GM18867 (cell line): Measurements from ENCODE around the gene COL6A6.

ENCODE experiments used
- ATAC-seq: cut with Tn5 transposase; IDR thresholded peaks from one replicate; pipeline ENCODE4 v1.9.1; 2021; ENCODE audit warnings: mild to moderate bottlenecking, moderate library complexity; ENCODE audit not compliant: unreplicated experiment

The COL6A6 gene, protein sequence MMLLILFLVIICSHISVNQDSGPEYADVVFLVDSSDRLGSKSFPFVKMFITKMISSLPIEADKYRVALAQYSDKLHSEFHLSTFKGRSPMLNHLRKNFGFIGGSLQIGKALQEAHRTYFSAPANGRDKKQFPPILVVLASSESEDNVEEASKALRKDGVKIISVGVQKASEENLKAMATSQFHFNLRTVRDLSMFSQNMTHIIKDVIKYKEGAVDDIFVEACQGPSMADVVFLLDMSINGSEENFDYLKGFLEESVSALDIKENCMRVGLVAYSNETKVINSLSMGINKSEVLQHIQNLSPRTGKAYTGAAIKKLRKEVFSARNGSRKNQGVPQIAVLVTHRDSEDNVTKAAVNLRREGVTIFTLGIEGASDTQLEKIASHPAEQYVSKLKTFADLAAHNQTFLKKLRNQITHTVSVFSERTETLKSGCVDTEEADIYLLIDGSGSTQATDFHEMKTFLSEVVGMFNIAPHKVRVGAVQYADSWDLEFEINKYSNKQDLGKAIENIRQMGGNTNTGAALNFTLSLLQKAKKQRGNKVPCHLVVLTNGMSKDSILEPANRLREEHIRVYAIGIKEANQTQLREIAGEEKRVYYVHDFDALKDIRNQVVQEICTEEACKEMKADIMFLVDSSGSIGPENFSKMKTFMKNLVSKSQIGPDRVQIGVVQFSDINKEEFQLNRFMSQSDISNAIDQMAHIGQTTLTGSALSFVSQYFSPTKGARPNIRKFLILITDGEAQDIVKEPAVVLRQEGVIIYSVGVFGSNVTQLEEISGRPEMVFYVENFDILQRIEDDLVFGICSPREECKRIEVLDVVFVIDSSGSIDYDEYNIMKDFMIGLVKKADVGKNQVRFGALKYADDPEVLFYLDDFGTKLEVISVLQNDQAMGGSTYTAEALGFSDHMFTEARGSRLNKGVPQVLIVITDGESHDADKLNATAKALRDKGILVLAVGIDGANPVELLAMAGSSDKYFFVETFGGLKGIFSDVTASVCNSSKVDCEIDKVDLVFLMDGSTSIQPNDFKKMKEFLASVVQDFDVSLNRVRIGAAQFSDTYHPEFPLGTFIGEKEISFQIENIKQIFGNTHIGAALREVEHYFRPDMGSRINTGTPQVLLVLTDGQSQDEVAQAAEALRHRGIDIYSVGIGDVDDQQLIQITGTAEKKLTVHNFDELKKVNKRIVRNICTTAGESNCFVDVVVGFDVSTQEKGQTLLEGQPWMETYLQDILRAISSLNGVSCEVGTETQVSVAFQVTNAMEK (N-terminal part only)

DNA sequence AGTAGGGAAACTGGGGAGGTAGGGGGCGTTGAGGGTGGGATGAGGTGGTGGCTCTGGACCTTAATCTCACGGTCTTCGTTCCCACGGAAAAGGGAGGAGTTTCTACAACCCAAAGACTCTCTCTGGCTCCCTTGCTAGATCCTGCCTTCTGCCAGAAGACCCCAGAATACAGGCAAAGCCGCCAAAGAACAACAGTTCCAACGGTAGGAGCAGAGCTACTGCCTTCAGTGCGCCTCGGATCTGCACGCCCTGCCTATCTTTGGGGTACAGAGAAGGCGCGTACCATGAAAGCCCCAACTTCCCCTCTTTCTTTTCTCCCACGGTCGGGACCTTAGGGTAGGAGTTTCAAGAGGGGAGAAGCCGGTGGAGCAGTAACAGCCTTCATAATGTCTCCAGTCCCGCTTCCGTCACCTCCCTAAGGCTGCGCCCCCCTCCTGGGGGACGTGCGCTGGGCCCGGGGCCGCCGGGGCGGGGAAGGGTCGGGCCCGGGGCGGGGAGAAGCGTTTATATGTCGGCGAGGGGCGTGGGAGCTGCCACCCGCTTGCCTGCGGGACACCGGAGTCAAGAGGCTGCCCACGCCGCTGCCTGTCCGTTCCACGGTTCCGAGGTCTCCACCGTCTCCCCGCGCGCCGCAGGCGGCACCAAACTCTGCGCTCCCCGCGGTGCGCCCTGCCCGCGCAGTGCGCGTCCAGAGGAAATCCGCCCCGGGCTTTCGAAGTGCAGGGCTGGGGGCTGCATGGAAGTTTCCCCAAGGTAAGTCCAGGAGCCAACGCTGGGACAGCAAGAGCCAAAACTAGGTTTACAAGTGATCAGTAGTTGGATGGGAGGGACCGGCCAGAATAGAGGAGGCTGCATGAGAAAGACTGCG lies at the start of gene COL6A6:
Gene COL6A6 (plus strand): TSS at position 533 of the 868 bp plus-strand sequence. CDS start 43,188 bp downstream, outside the sequence.
- no peak for ATAC-seq

DNA sequence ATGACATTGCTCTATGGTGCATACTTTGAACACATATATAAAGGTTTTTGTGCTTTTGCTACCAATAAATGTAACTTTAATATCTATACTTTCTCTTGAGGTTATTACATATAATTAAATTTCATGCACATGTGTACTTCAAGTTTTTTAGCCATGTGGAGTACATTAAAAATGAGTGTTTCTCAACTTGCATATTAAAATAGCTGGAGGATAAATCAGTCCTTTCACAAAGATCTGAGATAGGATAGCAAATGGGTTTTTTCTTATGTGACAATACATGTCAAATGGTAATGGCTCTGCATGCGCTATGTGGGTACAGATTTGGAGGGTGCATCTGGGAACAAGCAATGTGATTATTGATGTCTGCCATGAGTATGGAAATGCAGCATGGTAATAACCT lies 48.7 kb upstream of the COL6A6 start:
- no peak for ATAC-seq

DNA sequence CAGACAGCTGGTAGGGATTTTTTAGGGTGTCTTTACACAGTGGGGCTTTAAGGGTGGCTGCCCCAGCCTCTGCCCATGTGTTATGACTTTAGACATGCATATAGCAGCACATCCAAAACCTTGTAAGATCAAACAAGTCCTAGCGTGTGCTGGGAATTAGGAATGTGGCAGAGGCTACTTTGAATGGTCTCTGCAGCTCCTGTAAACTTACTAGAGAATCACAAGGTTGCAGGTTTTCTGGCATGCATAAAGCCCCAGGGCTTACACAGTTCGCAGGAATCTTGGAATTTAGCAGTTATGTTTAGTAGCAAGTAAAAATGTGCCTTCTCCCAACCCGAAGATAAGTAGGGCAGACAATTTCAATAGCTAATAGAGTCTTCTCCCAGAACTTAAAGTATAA lies 46.9 kb upstream of the COL6A6 start:
- no peak for ATAC-seq

DNA sequence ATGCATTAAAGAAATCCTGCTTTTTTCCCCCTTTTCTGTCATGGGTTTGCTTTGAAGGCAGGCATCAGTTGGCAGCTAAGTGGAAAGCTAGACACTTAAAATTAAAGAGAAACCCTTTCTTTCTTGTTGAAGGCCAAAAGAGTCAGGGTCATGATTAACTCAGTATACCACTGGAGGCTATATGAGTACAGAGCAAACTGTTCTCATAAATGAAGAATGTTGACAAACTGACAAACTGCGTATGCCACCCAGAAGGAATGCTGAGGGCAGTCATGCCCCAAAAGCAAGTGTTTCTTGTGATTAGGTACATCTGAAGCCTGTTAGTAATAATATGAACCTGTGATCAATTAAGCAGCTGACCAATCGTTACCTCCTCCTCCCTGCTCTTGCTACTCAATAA lies 43.6 kb upstream of the COL6A6 start:
- ATAC-seq = no peak

DNA sequence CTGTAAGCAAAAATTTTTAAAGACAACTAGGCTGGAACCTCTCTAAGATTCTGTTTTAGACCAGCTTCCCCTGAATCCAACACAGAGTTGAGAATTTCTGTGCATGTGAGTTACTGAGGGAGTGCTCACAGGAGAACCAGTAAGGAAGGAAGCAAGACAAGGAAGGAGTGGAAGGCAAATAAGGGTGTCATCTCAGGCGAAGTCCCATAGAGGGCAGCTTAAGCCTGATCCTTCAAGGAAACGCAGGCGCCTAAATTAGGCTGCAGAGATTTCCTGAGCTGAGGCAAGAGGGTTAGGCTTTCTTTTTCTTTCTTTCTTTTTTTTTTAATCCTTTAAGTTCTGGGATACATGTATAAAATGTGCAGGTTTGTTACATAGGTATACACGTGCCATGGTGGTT lies 36.2 kb upstream of the COL6A6 start:
- ATAC-seq = no peak

DNA sequence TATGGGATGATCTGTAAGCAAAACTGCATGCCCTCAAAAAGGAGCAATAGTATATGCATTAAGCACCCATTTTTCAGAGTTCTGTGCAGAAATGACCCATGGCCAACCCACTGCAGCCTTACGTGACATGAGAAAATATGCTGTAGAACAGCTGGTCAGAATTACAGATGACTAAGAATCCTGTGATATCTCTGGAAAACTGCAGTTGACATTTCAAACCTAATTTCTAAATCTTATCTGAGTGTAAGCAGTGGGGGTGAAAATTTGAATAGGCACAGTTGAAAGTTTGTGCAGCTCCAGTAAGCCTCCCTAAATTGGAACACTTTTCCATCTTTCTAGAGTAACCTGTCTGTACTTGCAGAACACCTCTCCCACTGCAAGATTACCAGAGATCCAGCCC lies 28.7 kb upstream of the COL6A6 start:
- no peak for ATAC-seq

DNA sequence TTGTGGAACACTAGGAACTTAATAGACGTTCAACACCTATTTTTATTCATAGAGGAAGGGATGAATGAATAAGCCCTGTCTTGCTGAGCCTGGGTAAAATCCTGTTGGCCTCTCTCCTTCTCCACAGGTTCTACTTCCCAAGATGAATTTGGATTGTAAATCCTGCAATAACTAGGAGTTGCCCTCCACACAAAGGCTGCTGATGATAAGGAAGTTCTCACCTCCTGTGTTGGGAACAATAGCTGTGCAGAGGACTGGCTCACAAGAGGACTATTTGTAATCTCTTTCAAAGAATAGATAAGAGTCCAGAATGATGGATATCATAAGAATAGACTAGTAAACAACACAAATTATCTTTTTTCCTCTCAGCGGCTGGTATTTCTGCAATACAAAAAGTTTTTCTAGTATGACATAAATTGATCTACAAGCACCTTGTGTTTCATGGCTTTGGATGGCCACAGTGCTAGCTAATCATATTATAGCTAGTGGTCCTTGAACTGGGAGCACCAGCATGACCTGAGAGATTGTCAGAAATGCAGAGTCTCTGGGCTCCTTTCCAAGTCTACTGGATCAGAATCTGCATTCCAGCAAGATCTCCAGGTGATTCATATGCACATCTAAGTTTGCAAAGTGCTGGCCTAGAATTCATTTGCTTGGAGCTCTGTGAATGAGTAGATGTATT lies 28.1 kb upstream of the COL6A6 start:
- no peak for ATAC-seq

DNA sequence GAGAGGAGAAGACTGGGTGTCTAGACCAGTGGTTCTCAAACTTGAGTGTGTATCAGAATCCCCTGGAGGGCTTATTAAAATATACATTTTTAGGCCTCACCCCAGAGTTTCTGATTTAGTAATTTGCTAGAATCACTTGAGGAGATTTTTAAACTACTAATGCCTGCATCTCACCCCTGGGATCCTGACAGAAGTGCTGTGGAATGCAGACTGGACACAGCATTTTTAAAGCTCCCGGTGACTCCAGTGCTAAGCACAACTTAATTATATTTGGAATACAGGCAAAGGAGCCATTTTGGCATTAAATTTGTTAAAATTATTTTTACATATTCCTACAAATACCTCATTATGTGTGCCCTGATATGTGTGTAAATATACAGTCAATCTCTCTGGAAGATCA lies 26.7 kb upstream of the COL6A6 start:
- ATAC-seq = no peak

DNA sequence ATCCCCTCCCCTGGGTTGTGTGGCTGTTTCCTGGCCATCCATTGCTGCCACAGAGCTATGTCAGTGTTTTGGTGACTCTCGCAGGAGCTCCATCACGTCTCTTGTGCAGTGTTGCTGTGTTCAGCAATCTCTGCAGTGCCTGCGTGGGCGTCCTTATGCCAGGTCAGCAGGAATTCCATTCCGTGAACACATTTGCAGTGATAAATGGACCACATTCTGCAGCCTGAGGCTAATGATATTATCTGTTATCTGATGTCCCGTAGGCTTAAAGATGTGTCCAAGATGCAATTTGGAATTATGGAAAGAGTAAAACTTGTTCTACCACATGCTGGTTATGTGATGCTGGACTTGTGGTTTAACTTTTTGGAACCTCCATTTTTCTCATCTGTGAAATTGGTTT lies 25.5 kb upstream of the COL6A6 start:
- no peak for ATAC-seq

DNA sequence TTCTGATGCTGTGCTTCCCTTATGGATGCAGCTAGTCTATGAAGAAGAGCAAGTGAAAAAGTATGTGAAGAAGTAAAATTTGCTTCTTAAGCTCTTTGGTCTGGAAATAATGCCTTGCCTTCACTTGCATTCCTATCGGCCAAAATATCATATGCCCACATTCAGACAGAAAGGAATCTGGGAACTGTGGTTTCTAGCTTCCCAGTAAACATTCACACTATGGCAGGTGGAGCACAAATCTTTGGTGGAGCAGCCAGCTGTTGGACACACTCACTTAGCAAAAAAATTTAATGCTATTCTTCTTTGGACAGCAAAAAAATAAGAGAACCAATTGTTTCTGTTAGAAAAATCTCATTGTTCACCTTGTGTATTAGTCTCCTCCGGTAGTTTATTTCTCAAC lies 12.3 kb upstream of the COL6A6 start:
- no peak for ATAC-seq

DNA sequence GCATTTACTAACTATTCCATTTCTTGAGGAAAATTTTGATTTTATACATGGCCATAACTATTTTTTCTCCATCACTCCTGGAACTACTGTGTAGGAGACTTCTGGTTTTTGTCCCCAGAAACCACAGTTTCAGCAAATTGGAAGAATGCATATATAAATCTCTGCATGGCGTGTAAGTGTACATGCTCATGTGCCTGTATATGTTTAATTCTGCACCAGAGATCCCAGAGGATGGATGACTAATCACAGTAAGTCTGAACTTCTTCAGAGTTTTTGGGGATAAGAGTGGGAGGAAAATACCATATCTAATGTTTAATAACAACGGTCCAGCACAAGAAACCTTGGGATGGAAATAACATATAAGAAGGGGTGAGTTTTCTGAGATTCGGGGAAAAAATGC lies 10.9 kb upstream of the COL6A6 start:
- ATAC-seq = no peak

DNA sequence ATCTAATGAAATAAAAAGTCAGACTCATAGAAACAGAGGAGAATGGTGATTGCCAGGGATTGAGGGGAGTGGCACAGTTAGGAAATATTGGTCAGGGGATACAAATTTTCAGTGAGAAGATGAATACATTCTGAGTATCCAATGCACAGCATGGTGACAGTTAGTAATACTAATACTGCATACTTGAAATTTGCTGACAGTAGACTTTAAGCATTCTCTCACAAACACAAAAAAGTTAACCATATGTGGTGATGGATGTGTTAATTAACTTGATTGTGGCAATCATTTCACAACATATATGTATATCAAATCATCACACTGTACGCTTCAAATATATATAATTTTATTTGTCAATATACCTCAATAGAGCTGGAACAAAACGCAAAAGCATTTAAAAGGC lies 9.2 kb upstream of the COL6A6 start:
- no peak for ATAC-seq

DNA sequence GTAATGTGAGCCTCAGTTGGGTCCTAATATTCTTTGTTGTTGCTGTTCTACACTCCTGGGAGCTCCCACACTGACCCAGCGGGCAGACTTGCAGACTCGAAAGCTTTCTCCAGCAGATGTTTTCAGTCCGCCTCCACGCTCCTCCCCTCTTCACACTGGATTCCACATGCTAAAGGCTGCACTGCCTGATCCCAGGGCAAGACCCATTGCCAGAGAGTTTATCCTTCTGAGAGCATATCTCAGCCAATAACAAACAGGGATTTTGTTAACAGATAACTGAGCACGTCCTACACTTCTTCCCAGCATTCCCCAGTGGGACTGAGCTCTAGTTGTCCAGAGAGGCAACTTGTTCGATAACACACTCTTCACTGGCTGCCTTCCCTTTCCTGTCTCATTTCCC lies 8.0 kb upstream of the COL6A6 start:
- ATAC-seq = no peak

DNA sequence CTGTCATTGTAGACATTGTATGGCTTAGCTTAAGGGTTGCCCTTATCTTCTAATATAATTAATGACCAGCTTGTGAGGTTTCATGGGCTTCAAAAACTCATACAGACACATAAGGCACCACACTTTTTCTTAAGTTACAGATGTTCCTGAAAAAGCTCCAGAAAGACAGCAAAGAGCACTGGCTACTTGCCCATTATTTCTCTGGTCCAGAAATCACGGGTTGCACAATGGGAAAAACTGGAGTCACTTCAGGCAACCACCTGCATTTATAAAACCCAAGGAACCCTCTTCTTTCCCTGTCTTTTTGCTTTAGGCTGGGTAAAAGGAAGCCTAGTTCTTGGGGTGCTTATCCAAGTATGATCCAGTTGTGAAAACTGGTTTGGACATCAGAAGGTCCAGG lies 2.3 kb upstream of the COL6A6 start:
- no peak for ATAC-seq

DNA sequence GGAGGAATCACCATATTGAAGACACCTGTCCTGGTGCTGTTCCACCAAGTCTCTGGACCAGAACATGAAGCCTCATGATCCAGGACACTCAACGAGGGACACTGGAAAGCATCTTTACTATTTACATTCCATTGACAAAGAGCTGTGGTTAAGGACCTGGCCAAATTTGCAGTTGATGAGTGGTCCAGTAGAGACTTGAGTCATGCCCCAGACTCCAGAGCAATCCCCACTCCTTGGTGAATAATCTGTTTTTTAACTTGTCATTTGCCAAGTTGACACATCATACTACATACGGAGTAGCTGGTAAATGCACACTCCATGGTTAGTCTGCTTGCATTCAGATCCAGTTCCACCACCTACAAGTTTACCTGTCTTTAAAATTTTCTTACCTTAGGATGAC lies 1.2 kb upstream of the COL6A6 start:
- ATAC-seq = no peak

DNA sequence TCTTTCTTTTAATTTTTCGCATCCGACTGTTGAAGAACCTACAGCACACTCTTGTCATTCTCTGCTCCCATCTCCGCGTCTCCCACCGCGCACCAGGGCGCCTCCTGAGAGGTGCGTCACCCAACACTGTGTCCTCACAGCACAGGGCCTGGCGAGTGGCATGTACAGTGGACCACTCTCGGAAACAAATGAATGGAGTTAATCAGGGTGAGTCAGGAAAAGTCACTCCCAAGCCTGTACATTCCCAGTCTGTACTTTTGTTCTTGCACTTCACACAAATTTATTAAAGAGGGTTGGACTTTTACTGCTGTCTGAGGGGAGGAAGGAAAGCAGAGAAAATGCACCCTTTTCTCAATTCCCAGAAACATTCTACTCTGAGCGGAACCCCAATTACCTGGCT lies 625 bp downstream of the COL6A6 start:
- no peak for ATAC-seq

DNA sequence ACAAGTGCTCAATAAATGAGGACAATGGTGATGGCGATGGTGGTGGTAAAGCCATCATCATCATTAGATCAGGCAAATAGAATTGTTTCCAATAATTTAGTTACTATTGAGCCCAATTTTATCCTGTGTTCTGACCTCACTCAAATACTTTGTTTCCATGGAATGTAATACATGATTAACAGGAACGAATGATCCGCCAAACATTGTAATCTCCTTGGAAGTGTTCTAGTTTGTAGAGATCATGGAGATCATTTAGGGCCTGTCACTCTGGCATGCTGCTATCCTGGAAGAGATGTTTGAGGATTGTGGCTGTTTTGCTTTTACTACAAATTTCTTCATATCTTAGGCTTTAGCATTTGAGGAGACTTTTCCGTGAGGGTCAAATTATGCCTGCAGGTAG lies 2.8 kb downstream of the COL6A6 start:
- ATAC-seq = no peak

DNA sequence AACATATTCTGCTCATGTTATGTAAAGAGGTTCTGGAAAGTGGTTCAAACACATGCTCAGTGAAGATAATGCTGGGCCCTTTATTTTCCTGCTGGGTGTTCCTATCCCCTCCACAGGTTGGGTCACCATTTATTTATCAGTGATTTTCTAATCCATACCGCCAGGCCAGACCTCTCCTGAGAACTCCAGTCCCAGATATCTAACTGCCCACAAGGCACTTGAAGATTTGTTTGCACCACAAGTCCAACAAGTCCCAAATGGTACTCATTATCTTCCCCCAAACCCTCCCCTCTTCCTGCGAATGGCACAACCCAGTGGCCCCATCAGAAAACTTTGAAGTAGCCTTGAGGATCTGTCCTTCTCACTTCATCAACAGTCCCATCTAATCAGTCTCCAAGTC lies 5.4 kb downstream of the COL6A6 start:
- ATAC-seq = no peak

DNA sequence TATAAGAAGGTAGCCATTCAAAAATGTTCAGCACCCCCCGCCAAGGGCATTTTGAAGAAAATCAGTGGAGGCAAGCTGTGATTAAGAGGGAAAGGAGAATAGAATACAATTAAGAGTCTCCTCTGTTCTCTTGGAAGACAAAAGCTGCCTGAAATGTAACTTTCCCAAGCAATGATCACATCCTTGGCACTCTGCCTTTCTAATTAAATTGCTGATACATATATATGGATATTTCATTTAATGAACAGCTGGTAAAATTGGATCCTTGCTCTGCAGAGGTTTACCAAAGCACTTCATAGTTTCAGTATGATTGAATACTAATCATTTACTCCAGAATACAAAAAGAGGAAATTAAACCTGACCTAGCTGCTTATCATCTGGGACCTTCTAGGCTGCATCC lies 10.4 kb downstream of the COL6A6 start:
- no peak for ATAC-seq

DNA sequence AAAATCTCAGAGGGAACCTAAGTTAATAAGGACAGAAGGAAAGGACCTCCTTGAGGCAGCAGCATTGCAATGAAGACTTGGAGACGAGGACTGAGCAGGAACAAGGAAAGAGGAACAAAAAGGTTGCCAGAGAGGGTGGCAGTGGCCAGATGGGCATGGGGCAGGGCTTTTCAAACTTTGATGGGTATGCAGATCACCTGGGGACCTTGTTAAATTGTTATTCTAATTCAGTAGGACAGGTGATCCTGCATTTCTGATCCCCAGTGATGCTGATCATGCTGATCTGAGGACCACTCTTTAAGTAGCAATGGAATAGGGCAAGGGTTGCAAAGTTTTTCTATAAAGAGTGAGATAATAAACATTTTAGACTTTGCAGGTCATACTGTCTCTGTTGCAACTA lies 11.1 kb downstream of the COL6A6 start:
- ATAC-seq = no peak
